ENCODE data around the gene PROM2.

PROM2 gene

DNA sequence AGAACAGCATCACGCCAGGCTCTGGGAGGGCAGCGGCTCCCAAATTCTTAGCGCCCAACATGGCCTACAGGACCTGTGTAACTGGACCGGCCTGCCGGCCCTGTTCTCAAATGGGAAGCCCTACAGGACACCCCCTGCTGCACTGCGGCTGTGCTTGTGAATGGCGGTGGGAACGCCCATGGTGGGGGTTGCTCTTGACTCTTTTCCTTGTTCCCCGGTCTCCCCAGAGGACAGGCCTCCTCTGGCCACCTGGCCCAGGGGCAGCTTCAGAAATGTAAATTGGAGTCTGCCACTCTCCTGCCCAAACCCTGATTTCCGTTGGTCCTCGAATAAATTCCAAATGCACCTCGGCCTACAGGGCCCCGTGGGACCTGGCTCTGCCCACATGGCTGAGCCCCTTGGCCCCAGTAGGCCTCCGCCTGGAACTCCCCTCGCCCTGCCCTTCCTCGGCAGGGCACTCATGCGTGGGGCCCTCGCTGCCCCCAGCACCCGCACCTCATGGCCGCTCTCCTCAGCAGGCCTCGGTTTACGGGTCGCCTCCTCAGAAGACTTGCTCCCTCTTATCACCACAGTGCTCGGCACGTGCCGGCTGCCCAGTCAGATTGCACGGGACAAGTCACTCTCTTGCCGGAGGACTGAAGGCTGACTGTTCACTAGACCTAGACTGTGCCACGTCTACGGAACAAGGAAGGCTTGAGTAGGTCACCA lies 52.3 kb downstream of the PROM2 start:
- no peak for DNase-seq

- DNase-seq = no peak
Observed at GRCh38 chr2:95327861-95328260, 53.6 kb downstream of the PROM2 start.

DNA sequence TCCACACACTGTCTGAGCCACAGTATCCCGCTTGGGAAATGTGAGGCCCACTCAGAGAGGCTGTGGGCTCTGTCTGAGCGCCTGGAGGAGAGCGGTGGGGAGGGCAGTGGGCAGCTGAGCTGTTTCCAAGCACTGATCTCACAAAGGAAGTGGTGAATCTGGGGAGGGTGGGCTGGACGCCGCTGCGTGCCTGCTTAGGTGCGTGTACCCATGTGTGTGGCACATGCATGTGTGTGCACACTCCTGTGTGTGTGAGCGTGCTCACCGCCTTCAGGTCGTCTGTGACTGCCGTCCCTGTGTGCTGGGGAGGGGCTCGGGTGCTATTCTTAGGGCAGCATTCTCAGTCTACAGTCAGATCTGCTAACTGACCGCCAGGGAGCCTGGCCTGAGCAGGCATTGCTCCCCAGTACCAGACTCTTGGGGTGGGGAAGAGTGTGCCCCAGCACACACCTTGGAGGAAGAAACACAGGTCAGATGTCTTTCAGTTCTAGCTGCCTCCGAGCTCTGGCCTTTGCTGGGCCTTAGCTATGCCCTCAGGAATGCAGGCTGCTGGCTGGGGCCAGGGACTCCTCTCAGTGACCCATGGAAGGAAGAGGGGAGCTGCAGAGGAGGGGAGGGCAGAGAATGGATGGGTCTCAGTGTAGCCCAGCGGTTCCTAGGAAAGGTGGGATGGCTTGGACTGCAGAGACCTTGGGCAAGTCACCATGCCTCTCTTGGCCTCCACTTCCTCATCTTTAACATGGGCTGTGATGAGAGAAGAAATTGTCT lies 54.3 kb downstream of the PROM2 start:
- no peak for DNase-seq

GRCh38 chr2:95329401-95329800 lies 55.2 kb downstream of the PROM2 start:
- DNase-seq = no peak

DNA sequence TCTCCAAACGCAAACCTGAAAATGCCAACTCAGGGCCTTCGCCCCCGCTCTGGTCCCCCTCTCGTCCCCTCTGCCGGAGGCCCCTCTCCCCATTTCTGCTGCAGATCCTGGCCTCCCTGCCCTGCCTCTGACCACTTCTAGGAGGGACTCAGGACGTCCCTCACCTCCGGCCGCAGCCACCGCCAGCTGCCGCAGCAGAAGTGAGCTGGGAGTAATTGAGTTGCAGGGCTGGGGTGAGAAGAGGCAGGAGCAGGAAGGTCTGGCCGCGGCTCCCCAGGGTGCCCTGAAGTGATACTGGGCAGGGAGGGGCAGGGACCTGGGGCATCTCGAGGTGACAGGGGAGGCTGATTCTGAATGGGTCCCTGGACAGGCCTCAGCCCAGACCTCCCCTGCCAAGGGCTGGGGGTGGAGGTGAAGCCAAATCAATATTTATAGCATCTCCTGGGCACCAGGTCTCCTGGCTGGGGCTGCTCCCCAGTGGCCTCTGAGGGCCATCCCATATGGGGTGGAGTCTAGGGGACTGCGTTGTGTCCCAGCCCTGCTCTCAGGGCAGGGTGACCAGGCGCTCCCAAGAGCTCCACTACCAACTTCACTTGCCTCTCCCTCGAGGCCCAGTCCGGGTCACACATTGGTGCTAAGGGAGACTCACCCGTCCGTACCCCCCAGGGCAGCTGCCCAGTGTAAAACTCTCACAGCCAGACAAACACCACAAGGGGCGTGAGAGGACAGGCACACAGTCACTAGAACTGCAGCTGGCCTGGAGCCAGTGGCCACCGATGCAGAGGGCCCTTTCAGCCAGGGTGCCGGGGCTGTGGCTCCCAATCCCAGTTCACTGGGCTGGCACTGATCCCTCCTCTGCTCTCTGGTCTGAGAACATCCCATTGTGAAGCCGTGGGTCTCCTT lies 55.9 kb downstream of the PROM2 start:
- no peak for DNase-seq

GRCh38 chr2:95330794-95331338 lies 56.6 kb downstream of the PROM2 start:
- no peak for DNase-seq

DNA sequence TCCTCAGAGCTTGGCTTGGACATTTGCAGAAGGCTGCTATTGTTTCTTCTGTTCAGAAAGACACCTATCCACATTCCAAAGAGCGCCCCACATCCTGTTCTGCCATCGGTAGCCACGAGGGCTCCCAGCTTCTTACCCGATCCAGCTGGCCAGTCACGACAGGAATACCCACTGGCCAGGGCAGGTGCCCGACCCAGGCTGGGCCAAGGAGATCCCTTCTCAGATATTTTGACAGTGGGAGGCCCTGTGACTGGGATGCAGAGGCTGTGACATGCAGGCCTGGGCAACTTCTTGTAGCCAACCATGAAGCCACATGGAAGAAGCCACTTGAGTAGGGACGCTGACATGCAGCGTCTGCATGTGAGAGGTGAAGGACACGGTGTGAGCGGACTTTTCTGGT lies 57.4 kb downstream of the PROM2 start:
- no peak for DNase-seq

GRCh38 chr2:95332036-95332435 lies 57.8 kb downstream of the PROM2 start:
- DNase-seq = no peak

DNA sequence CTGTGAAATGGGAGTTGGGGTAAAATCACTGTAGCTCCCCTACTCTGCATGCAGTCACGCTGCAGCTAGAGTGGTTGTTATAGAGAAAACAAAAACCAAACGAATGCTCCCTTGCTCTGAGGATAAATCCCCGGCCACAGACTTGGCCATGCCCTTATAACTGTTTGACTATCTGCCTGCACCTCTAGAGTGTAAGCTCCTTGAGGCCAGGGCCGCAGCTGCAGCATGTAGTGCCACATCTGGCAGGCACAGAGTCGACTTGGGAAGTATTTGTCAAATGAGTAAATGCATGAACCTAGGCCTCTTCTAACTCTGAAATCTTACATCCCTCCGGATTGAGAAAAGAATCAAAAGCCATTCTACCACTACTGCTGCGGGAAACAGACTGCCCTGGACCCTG lies 58.8 kb downstream of the PROM2 start:
- no peak for DNase-seq

GRCh38 chr2:95333888-95334338 lies 59.7 kb downstream of the PROM2 start:
- DNase-seq = no peak

GRCh38 chr2:95334916-95335641 lies 60.8 kb downstream of the PROM2 start:
- no peak for DNase-seq

DNA sequence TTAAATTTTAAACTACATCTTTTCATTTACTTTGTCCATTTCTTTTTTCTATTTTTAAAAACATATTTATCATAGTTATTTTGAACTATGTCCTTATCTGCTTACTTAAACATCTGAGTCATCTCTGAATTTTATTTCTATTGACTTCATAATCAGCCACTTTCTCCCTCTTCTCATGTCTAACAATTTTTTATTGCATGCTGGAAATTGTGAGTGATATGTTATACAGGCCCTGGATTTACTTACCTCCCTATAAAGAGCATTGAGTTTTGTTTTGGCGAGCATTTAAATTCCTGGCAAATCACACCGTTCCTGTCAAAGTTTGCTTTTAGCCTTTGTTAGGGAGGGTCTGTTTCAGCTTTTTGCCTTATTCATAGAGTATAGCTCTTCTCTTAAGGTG lies 62.2 kb downstream of the PROM2 start:
- DNase-seq = no peak

- DNase-seq = no peak
Observed at GRCh38 chr2:95337829-95338228, 63.6 kb downstream of the PROM2 start.
